ENCODE data around the gene XYLB.

GRCh38 chr3:38458796-38459498, 112.4 kb downstream of the XYLB start:
- TF ChIP-seq CTCF (conservative IDR thresholded peaks at IDR 0.05) (no peak), ZFX (IDR thresholded peaks at IDR 0.05) (no peak)

Data from C4-2B (cell line).